Astrocyte (in vitro differentiated cells and primary cell): Measurements from ENCODE around the gene HS3ST1. TPM values are rescaled to one million over a fixed set of nuclear protein-coding genes. Genes with fewer than 3 reads are reported as not detected.

Experiments used
- DNase-seq: peaks from one replicate; pipeline ENCODE4 v3.0.0-alpha.2; 2010; ENCODE audit warnings: low read depth
- FAIRE-seq: peaks from 2 replicates; lab custom pipeline; 2011; peaks lifted over from hg19 to GRCh38; lab: Jason Lieb, UNC
- H2AFZ ChIP-seq: 2 replicates; pipeline ENCODE4 v1.6.0; 2012; ENCODE audit warnings: low read depth, low read length, inconsistent platforms
- H3K27ac ChIP-seq: 2 replicates; pipeline ENCODE4 v1.5.1; 2011; ENCODE audit warnings: low read depth, low read length, inconsistent platforms
- H3K27me3 ChIP-seq: 2 replicates; pipeline ENCODE4 v1.6.0; 2011; ENCODE audit warnings: low read length, inconsistent platforms; ENCODE audit not compliant: insufficient read depth
- H3K36me3 ChIP-seq: 2 replicates; pipeline ENCODE4 v1.5.1; 2011; ENCODE audit warnings: low read length, inconsistent platforms; ENCODE audit not compliant: insufficient read depth
- H3K4me1 ChIP-seq: 2 replicates; pipeline ENCODE4 v1.5.1; 2011; ENCODE audit warnings: low read length, inconsistent platforms; ENCODE audit not compliant: insufficient read depth
- H3K4me2 ChIP-seq: 2 replicates; pipeline ENCODE4 v1.6.0; 2012; ENCODE audit warnings: low read length, inconsistent platforms
- H3K4me3 ChIP-seq: 2 replicates; pipeline ENCODE4 v1.5.1; 2011; ENCODE audit warnings: low read depth, mild to moderate bottlenecking, low read length, inconsistent platforms; ENCODE audit not compliant: insufficient read depth
- H3K79me2 ChIP-seq: 2 replicates; pipeline ENCODE4 v1.6.0; 2012; ENCODE audit warnings: mild to moderate bottlenecking, low read length, inconsistent platforms; ENCODE audit not compliant: insufficient read depth
- H3K9ac ChIP-seq: 2 replicates; pipeline ENCODE4 v1.6.0; 2012; ENCODE audit warnings: mild to moderate bottlenecking, low read length, inconsistent platforms
- H3K9me3 ChIP-seq: 2 replicates; pipeline ENCODE4 v1.5.1; 2012; ENCODE audit warnings: low read depth, mild to moderate bottlenecking, low read length, inconsistent platforms; ENCODE audit not compliant: insufficient read depth
- H4K20me1 ChIP-seq: 2 replicates; pipeline ENCODE4 v1.6.0; 2012; ENCODE audit warnings: low read length, inconsistent platforms; ENCODE audit not compliant: insufficient read depth
- H3K27ac Mint-ChIP-seq: one replicate; pipeline ENCODE4 v1.8.0; 2021; ENCODE audit warnings: mild to moderate bottlenecking, mixed read lengths; ENCODE audit not compliant: unreplicated experiment
- H3K27me3 Mint-ChIP-seq: one replicate; pipeline ENCODE4 v1.8.0; 2021; ENCODE audit warnings: low read depth, mixed read lengths; ENCODE audit not compliant: unreplicated experiment
- H3K36me3 Mint-ChIP-seq: one replicate; pipeline ENCODE4 v1.8.0; 2021; ENCODE audit warnings: low read depth, mixed read lengths; ENCODE audit not compliant: unreplicated experiment
- H3K4me1 Mint-ChIP-seq: one replicate; pipeline ENCODE4 v1.8.0; 2021; ENCODE audit warnings: low read depth, mixed read lengths; ENCODE audit not compliant: unreplicated experiment
- H3K4me3 Mint-ChIP-seq: one replicate; pipeline ENCODE4 v1.8.0; 2021; ENCODE audit warnings: mild to moderate bottlenecking, moderate library complexity, mixed read lengths; ENCODE audit not compliant: unreplicated experiment
- H3K9me3 Mint-ChIP-seq: one replicate; pipeline ENCODE4 v1.8.0; 2021; ENCODE audit warnings: mild to moderate bottlenecking, mixed read lengths; ENCODE audit not compliant: unreplicated experiment
- CTCF ChIP-seq: IDR thresholded peaks from 2 replicates; pipeline ENCODE4 v1.5.1; 2011; ENCODE audit warnings: low read depth, mild to moderate bottlenecking, inconsistent platforms, low read length, moderate library complexity; ENCODE audit not compliant: insufficient read depth
- EZH2 ChIP-seq: IDR thresholded peaks from 2 replicates; pipeline ENCODE4 v1.6.1; 2012; ENCODE audit warnings: mild to moderate bottlenecking, low read length, inconsistent platforms; ENCODE audit not compliant: insufficient read depth
- total RNA-seq: library from RNA; stranded (reverse); gene quantifications from 2 replicates; pipeline ENCODE4 v1.2.1, GENCODE V29; 2021

Gene HS3ST1
- total RNA-seq, 1 donor from 2014 or later = 0.18 TPM

DNA sequence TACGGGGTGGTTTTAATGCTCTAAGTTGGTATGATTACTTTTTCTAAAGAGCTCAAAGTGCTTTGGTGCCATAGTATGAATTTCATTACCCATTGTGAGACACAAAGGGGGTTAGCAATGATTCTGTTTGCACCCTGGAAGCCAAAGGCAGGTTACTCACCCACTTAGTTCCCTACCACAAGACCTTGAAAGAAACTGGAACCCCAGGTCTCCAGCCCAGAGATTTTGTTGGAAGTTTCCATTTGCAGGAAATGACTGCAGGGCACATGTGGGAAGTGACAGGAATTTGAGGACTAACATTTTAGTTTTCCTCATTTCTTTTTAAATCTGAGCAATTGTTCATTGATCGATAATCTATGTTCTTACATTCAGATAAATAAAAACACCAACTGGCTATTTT is 1.8 kb upstream of the HS3ST1 start:
- TF ChIP-seq EZH2 = no peak
- no peak for TF ChIP-seq CTCF
- H3K4me3 Mint-ChIP-seq = no peak overlapping the region
- Histone ChIP-seq H3K79me2 (no peaks in the 10 kb centered on the region), H4K20me1 (peaks cover 3% of the 10 kb centered on the region), H3K27me3 (peaks cover 32% of the 10 kb centered on the region), H3K9me3 (no peaks in the 10 kb centered on the region), H3K4me2 (no peak overlapping the region), H3K27ac (no peak overlapping the region), H2AFZ (no peak overlapping the region), H3K9ac (no peak overlapping the region), H3K36me3 (no peaks in the 10 kb centered on the region), H3K4me1 (peaks cover 19% of the 10 kb centered on the region), H3K4me3 (no peak overlapping the region)
- H3K27me3 Mint-ChIP-seq = peaks cover 49% of the 10 kb centered on the region
- DNase-seq (no peak), FAIRE-seq (no peak)
- H3K36me3 Mint-ChIP-seq = no peaks in the 10 kb centered on the region
- H3K4me1 Mint-ChIP-seq = peaks cover 7% of the 10 kb centered on the region
- H3K9me3 Mint-ChIP-seq = no peaks in the 10 kb centered on the region
- no peak overlapping the region for H3K27ac Mint-ChIP-seq

DNA sequence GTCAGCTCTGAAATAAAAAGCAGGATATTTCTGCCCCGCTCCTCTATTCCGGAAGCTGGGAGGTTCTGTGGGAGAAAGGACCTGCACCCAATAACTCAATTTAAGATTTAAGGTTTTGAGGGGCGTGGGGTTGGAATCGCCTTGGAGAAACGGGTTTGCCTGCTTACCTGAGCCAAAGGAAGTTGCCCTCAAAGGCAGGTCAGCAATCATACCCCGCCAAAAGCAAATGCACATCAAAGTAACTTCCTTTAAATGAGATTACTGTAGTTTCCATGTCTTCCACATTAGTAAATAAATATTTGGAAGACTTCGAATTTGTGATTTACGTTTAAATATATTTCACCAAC is 978 bp upstream of the HS3ST1 start:
- H3K36me3 Mint-ChIP-seq = no peaks in the 10 kb centered on the region
- H4K20me1 ChIP-seq = peaks cover 3% of the 10 kb centered on the region
- no peaks in the 10 kb centered on the region for H3K36me3 ChIP-seq
- no peak overlapping the region for H3K27ac ChIP-seq
- no peak overlapping the region for H2AFZ ChIP-seq
- H3K4me1 Mint-ChIP-seq = peaks cover 7% of the 10 kb centered on the region
- no peaks in the 10 kb centered on the region for H3K9me3 ChIP-seq
- TF ChIP-seq EZH2 (no peak), CTCF (no peak)
- peak overlapping the region; percentile 77 for H3K4me3 ChIP-seq
- H3K27me3 Mint-ChIP-seq = peaks cover 50% of the 10 kb centered on the region
- peak overlapping the region; percentile 54 for H3K4me3 Mint-ChIP-seq
- peaks cover 19% of the 10 kb centered on the region for H3K4me1 ChIP-seq
- H3K9me3 Mint-ChIP-seq = no peaks in the 10 kb centered on the region
- H3K27ac Mint-ChIP-seq = no peak overlapping the region
- FAIRE-seq (no peak), DNase-seq (no peak)
- H3K4me2 ChIP-seq = peak overlapping the region; percentile 98
- H3K27me3 ChIP-seq = peaks cover 32% of the 10 kb centered on the region
- H3K79me2 ChIP-seq = no peaks in the 10 kb centered on the region
- H3K9ac ChIP-seq = no peak overlapping the region

DNA sequence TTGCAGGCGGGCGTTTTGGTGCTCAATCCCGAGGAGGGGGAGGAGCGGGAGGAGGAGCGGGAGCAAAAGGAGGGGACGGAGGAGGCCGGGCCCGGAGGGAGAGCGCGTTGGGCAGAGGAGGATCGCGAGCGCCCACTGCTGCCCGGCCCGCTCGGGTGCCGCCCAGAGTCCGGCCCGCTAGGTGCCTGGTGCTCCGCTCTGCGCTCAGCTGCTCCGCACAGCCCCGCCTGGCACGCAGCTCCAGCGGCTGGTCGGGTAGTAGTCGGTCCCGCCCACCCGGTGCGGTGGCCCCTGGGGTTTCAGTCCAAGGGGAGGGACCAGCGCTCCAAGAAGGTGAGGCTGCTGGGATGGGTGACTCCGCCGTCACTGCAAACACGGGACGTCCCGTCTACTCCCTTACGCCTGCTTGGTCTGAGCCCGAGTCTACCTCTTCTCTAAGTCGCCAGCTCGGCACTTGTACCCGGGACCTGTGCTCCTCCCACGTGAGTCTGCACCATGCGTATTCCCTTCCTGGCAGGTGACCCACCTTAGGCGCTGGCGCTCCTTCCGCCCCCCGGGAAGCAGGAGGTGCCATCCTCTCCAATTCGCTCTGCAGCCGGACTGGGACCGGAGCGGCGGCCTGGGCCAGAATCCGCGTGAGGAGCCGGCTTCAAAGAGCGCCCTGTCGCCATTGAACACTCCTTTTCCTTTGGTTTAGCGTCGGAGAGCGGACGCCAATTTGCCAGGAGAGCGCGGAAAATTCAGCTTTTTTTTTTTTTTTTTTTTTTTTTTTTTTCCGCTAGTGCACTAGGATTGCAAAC is 405 bp upstream of the HS3ST1 start:
- Mint-ChIP-seq H3K4me3 (peak overlapping the region; percentile 82), H3K27me3 (peaks cover 50% of the 10 kb centered on the region), H3K36me3 (no peaks in the 10 kb centered on the region), H3K4me1 (peaks cover 7% of the 10 kb centered on the region), H3K9me3 (no peaks in the 10 kb centered on the region), H3K27ac (no peak overlapping the region)
- FAIRE-seq = no peak
- peaks cover 19% of the 10 kb centered on the region for H3K4me1 ChIP-seq
- TF ChIP-seq CTCF (peak; percentile 29), EZH2 (peak; percentile 60)
- peak overlapping the region; percentile 77 for H3K4me3 ChIP-seq
- peaks cover 32% of the 10 kb centered on the region for H3K27me3 ChIP-seq
- H3K9me3 ChIP-seq = no peaks in the 10 kb centered on the region
- DNase-seq = peak; percentile 45
- H3K9ac ChIP-seq = peak overlapping the region; percentile 60
- H4K20me1 ChIP-seq = peaks cover 3% of the 10 kb centered on the region
- H3K79me2 ChIP-seq = no peaks in the 10 kb centered on the region
- peak overlapping the region; percentile 88 for H2AFZ ChIP-seq
- no peaks in the 10 kb centered on the region for H3K36me3 ChIP-seq
- peak overlapping the region; percentile 98 for H3K4me2 ChIP-seq
- no peak overlapping the region for H3K27ac ChIP-seq
